SU-DHL-6 (cell line): Measurements from ENCODE around the gene SMG7.

Experiments
- H2AFZ ChIP-seq: fragments of 200-600 bp; sonication (generic); 2 replicates; pipeline ENCODE4 v1.6.1; 2014; ENCODE audit warnings: low read depth, mild to moderate bottlenecking, moderate library complexity, mixed read lengths, antibody characterized with exemption, low read length; ENCODE audit not compliant: severe bottlenecking
- H3F3A ChIP-seq: fragments of 200-600 bp; shearing (Covaris generic); 2 replicates; pipeline ENCODE4 v1.6.0; 2016; ENCODE audit warnings: antibody characterized with exemption, mild to moderate bottlenecking; ENCODE audit not compliant: insufficient read depth
- H3K27ac ChIP-seq: fragments of 200-600 bp; sonication (generic); 2 replicates; pipeline ENCODE4 v1.5.1; 2016; ENCODE audit warnings: low read depth, mild to moderate bottlenecking, low read length, moderate library complexity, mixed read lengths
- H3K27me3 ChIP-seq: fragments of 200-600 bp; sonication (generic), shearing (Covaris generic); 2 replicates; pipeline ENCODE4 v1.6.0; 2014; ENCODE audit warnings: mild to moderate bottlenecking, low read length
- H3K36me3 ChIP-seq: fragments of 200-600 bp; sonication (generic); 2 replicates; pipeline ENCODE4 v1.6.1; 2014; ENCODE audit warnings: mild to moderate bottlenecking, low read length, mixed read lengths
- H3K4me2 ChIP-seq: fragments of 300-600, 200-600 bp; shearing (Covaris generic), sonication (generic); 2 replicates; pipeline ENCODE4 v1.6.0; 2014; ENCODE audit warnings: low read length, low read depth, mild to moderate bottlenecking; ENCODE audit not compliant: poor library complexity, severe bottlenecking
- H3K4me3 ChIP-seq: fragments of 200-600 bp; sonication (generic); 2 replicates; pipeline ENCODE4 v1.5.1; 2014; ENCODE audit warnings: antibody characterized with exemption, low read length, mild to moderate bottlenecking, mixed read lengths; ENCODE audit not compliant: insufficient read depth, poor library complexity, severe bottlenecking
- H3K79me2 ChIP-seq: fragments of 200-600 bp; sonication (generic); 2 replicates; pipeline ENCODE4 v1.6.1; 2014; ENCODE audit warnings: mild to moderate bottlenecking, low read length, moderate library complexity; ENCODE audit not compliant: insufficient read depth
- H3K9ac ChIP-seq: fragments of 200-600 bp; sonication (generic); 2 replicates; pipeline ENCODE4 v1.7.0; 2014; ENCODE audit warnings: mild to moderate bottlenecking, low read length
- H3K9me2 ChIP-seq: fragments of 200-600 bp; sonication (generic); replicated peaks from 2 replicates; pipeline ENCODE4 v1.6.1; 2014; ENCODE audit warnings: low read length; ENCODE audit not compliant: insufficient read depth
- H3K9me3 ChIP-seq: fragments of 200-600 bp; sonication (generic); 2 replicates; pipeline ENCODE4 v1.6.1; 2014; ENCODE audit warnings: low read length, mixed read lengths; ENCODE audit not compliant: insufficient read depth
- H4K20me1 ChIP-seq: fragments of 200-600 bp; sonication (generic); 2 replicates; pipeline ENCODE4 v1.6.1; 2014; ENCODE audit warnings: low read depth, mild to moderate bottlenecking, antibody characterized with exemption, low read length, moderate library complexity, mixed read lengths
- CTCF ChIP-seq: fragments of 200-600 bp; sonication (generic); IDR thresholded peaks from one replicate; pipeline ENCODE4 v1.5.1; 2017; ENCODE audit warnings: antibody characterized with exemption, mild to moderate bottlenecking, low read length, moderate library complexity; ENCODE audit not compliant: insufficient read depth, poor library complexity, severe bottlenecking
- EZH2phosphoT487 ChIP-seq: fragments of 200-600 bp; sonication (generic), shearing (Covaris generic); conservative IDR thresholded peaks from 2 replicates; pipeline ENCODE4 v1.6.1; 2018; ENCODE audit warnings: mild to moderate bottlenecking, antibody characterized with exemption, low read length, moderate library complexity, mixed read lengths

The SMG7 gene

GRCh38 chr1:183596500-183596899 lies 124.2 kb downstream of the SMG7 start:
- Histone ChIP-seq H3K79me2 (no peaks in the 10 kb centered on the region), H3K4me2 (no peak overlapping the region), H3K36me3 (no peaks in the 10 kb centered on the region), H3K9me3 (no peaks in the 10 kb centered on the region), H4K20me1 (no peaks in the 10 kb centered on the region), H2AFZ (no peak overlapping the region), H3F3A (no peaks in the 10 kb centered on the region), H3K9ac (no peak overlapping the region), H3K27me3 (no peaks in the 10 kb centered on the region), H3K4me3 (no peak overlapping the region), H3K9me2 (no peaks in the 10 kb centered on the region), H3K27ac (no peak overlapping the region)
- TF ChIP-seq CTCF (no peak), EZH2phosphoT487 (no peak)

- Histone ChIP-seq H3K36me3 (no peaks in the 10 kb centered on the region), H3K27ac (no peak overlapping the region), H3F3A (no peaks in the 10 kb centered on the region), H4K20me1 (no peaks in the 10 kb centered on the region), H3K79me2 (no peaks in the 10 kb centered on the region), H3K9me3 (no peaks in the 10 kb centered on the region), H2AFZ (no peak overlapping the region), H3K9me2 (no peaks in the 10 kb centered on the region), H3K4me3 (no peak overlapping the region), H3K9ac (no peak overlapping the region), H3K4me2 (no peak overlapping the region), H3K27me3 (no peaks in the 10 kb centered on the region)
- TF ChIP-seq EZH2phosphoT487 (no peak), CTCF (no peak)
Measured at GRCh38 chr1:183597656-183598347, 125.5 kb downstream of the SMG7 start.

DNA sequence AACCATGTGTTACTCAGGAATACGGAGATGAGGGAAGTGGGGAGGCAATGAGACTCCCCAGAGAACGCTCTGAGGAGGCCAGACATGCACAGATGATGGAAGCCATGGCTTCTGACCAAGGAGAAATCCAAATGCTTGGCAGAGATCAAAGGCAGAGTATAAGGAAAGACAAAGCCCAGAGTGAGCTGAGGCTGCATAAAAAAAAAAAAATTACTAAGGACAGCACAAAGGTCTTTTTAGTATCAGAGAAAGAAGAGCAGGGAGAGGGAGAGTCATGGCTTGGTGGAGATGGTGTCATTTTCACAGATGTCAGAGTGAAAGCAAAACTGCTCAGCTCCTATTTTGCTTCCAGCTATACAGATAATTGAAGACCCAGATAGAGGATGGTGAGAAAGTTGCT lies 126.1 kb downstream of the SMG7 start:
- Histone ChIP-seq H3K9me2 (no peaks in the 10 kb centered on the region), H3K27me3 (no peaks in the 10 kb centered on the region), H3K36me3 (no peaks in the 10 kb centered on the region), H4K20me1 (no peaks in the 10 kb centered on the region), H3K9ac (no peak overlapping the region), H3K27ac (no peak overlapping the region), H3K4me3 (no peak overlapping the region), H3K9me3 (no peaks in the 10 kb centered on the region), H3K4me2 (no peak overlapping the region), H3K79me2 (no peaks in the 10 kb centered on the region), H2AFZ (no peak overlapping the region), H3F3A (no peaks in the 10 kb centered on the region)
- TF ChIP-seq CTCF (no peak), EZH2phosphoT487 (no peak)
